HepG2 (cell line): Measurements from ENCODE around the gene SPTBN2. TPM values are rescaled to one million over a fixed set of nuclear protein-coding genes. Genes with fewer than 3 reads are reported as not detected.

Source experiments
- ASH2L ChIP-seq: fragments of 300-600, 200-600 bp; sonication (generic); IDR thresholded peaks from 2 replicates; pipeline ENCODE4 v1.7.0; 2017; ENCODE audit warnings: low read depth, mild to moderate bottlenecking, moderate library complexity, mixed read lengths, low read length; ENCODE audit not compliant: insufficient read length
- ATF6 ChIP-seq: sonication (generic); formaldehyde crosslinking; conservative IDR thresholded peaks from 2 replicates; pipeline ENCODE4 v1.4.0; 2020; ENCODE audit warnings: missing genetic modification reagents
- CCDC6 ChIP-seq: sonication (generic); formaldehyde crosslinking; IDR thresholded peaks from 2 replicates; pipeline ENCODE4 v1.8.1; 2022; ENCODE audit warnings: mild to moderate bottlenecking, missing genetic modification reagents, moderate library complexity
- CEBPG ChIP-seq: IDR thresholded peaks from 2 replicates; pipeline ENCODE4 v1.6.1; 2016
- ESRRA ChIP-seq: sonication (generic); formaldehyde crosslinking; IDR thresholded peaks from 2 replicates; pipeline ENCODE4 v1.5.1; 2020; ENCODE audit warnings: mild to moderate bottlenecking, low read depth, missing genetic modification reagents
- GPN1 ChIP-seq: sonication (generic); formaldehyde crosslinking; IDR thresholded peaks from 2 replicates; pipeline ENCODE4 v1.5.1; 2020; ENCODE audit warnings: missing genetic modification reagents, borderline replicate concordance
- HDAC1 ChIP-seq: sonication (generic); formaldehyde crosslinking; IDR thresholded peaks from 2 replicates; pipeline ENCODE4 v1.5.1; 2020; ENCODE audit warnings: mild to moderate bottlenecking, missing genetic modification reagents
- IRX3 ChIP-seq: sonication (generic); formaldehyde crosslinking; IDR thresholded peaks from 2 replicates; pipeline ENCODE4 v1.8.1; 2023; ENCODE audit warnings: mild to moderate bottlenecking, low read depth, missing genetic modification reagents, borderline replicate concordance
- MIXL1 ChIP-seq: IDR thresholded peaks from 2 replicates; pipeline ENCODE4 v1.6.1; 2016
- SIX4 ChIP-seq: sonication (generic); formaldehyde crosslinking; IDR thresholded peaks from 2 replicates; pipeline ENCODE4 v1.4.0; 2020; ENCODE audit warnings: missing genetic modification reagents
- SKI ChIP-seq: fragments of 450-650 bp; IDR thresholded peaks from one replicate; pipeline ENCODE4 v1.6.1; 2018; ENCODE audit warnings: mild to moderate bottlenecking; ENCODE audit not compliant: partially characterized antibody
- THAP8 ChIP-seq: sonication (generic); formaldehyde crosslinking; IDR thresholded peaks from 2 replicates; pipeline ENCODE4 v1.5.1; 2020; ENCODE audit warnings: missing genetic modification reagents, mild to moderate bottlenecking, borderline replicate concordance
- ZBTB46 ChIP-seq: sonication (generic); formaldehyde crosslinking; IDR thresholded peaks from 2 replicates; pipeline ENCODE4 v1.4.0; 2020; ENCODE audit warnings: mild to moderate bottlenecking, missing genetic modification reagents, borderline replicate concordance
- ZNF576 ChIP-seq: sonication (generic); formaldehyde crosslinking; IDR thresholded peaks from 2 replicates; pipeline ENCODE4 v1.4.0; 2020; ENCODE audit warnings: mild to moderate bottlenecking, missing genetic modification reagents
- ZNF589 ChIP-seq: sonication (generic); formaldehyde crosslinking; conservative IDR thresholded peaks from 2 replicates; pipeline ENCODE4 v1.8.0; 2022; ENCODE audit warnings: mild to moderate bottlenecking, moderate library complexity, missing genetic modification reagents
- ZNF607 ChIP-seq: sonication (generic); formaldehyde crosslinking; IDR thresholded peaks from 2 replicates; pipeline ENCODE4 v1.5.1; 2020; ENCODE audit warnings: missing genetic modification reagents, mild to moderate bottlenecking, borderline replicate concordance
- ZSCAN20 ChIP-seq: sonication (generic); formaldehyde crosslinking; IDR thresholded peaks from 2 replicates; pipeline ENCODE4 v1.4.0; 2020; ENCODE audit warnings: missing genetic modification reagents, mild to moderate bottlenecking, borderline replicate concordance
- ZZZ3 ChIP-seq: sonication (generic); formaldehyde crosslinking; IDR thresholded peaks from 2 replicates; pipeline ENCODE4 v1.4.0; 2020; ENCODE audit warnings: missing genetic modification reagents, mild to moderate bottlenecking, borderline replicate concordance
- polyA plus RNA-seq, 8 experiments: library from polyadenylated mRNA; depleted of rRNA in 3 of 8; stranded (reverse) in 7 of 8; unstranded in 1 of 8; fragments of >200 nt; fragmentation: Illumina TruSeq in 4 of 8; extraction: Trizol in 4 of 8; gene quantifications; 2 replicates each; pipeline versions ENCODE4 v1.2.1 to v1.2.3, GENCODE V29; 2011 to 2016; ENCODE audit warnings: low read depth in 4 of 8, missing spikeins in 1 of 8, mixed read lengths in 1 of 8; ENCODE audit not compliant: insufficient read depth in 1 of 8
- total RNA-seq, 5 experiments: library from RNA; depleted of rRNA; stranded (reverse); fragments of >200 nt; fragmentation: Illumina TruSeq; extraction: Trizol; gene quantifications; 2 replicates each; pipeline ENCODE4 v1.2.3, GENCODE V29; 2016; ENCODE audit warnings: low read depth in 1 of 5
- TF ChIP-seq, protein P1 (sequence below): sonication (generic); formaldehyde crosslinking; IDR thresholded peaks from 2 replicates; pipeline ENCODE4 v1.4.0; 2020; ENCODE audit warnings: mild to moderate bottlenecking, missing genetic modification reagents
- TF ChIP-seq, protein P2 (sequence below): sonication (generic); IDR thresholded peaks from 2 replicates; pipeline ENCODE4 v1.6.1; 2016; ENCODE audit warnings: low read depth, borderline replicate concordance
- TF ChIP-seq, protein P3 (sequence below): sonication (generic); formaldehyde crosslinking; IDR thresholded peaks from 2 replicates; pipeline ENCODE4 v1.5.0; 2020; ENCODE audit warnings: missing genetic modification reagents

SPTBN2 gene
- total and polyA plus RNA-seq, 2 of the 13 experiments (the other 11 are each of a cell fraction or from before 2014, with no cell fraction given) = 0.65 to 4.0 TPM

- TF ChIP-seq ZBTB46 (CRISPR knock-in tag) = no peak
- TF ChIP-seq CCDC6 (CRISPR knock-in tag) = no peak; the same call in 1 of the 2 replicates
- TF ChIP-seq ZNF607 (CRISPR knock-in tag) = peak; percentile 86
- peak; percentile 13 for TF ChIP-seq SKI
- no peak for TF ChIP-seq ESRRA (CRISPR knock-in tag)
- peak; percentile 90 for TF ChIP-seq ASH2L
- TF ChIP-seq, protein P1, sequence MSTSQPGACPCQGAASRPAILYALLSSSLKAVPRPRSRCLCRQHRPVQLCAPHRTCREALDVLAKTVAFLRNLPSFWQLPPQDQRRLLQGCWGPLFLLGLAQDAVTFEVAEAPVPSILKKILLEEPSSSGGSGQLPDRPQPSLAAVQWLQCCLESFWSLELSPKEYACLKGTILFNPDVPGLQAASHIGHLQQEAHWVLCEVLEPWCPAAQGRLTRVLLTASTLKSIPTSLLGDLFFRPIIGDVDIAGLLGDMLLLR (CRISPR knock-in tag) = peak; percentile 71; the same call in 1 of the 2 replicates
- TF ChIP-seq HDAC1 (CRISPR knock-in tag) = peak; percentile 73
- no peak for TF ChIP-seq SIX4
- no peak for TF ChIP-seq GPN1 (CRISPR knock-in tag)
- peak; percentile 75 for TF ChIP-seq CEBPG (CRISPR knock-in tag)
- TF ChIP-seq, protein P2, sequence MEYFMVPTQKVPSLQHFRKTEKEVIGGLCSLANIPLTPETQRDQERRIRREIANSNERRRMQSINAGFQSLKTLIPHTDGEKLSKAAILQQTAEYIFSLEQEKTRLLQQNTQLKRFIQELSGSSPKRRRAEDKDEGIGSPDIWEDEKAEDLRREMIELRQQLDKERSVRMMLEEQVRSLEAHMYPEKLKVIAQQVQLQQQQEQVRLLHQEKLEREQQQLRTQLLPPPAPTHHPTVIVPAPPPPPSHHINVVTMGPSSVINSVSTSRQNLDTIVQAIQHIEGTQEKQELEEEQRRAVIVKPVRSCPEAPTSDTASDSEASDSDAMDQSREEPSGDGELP = no peak
- TF ChIP-seq THAP8 = no peak; the same call in 1 of the 2 replicates
- no peak for TF ChIP-seq ZNF576 (CRISPR knock-in tag)
- TF ChIP-seq, protein P3, sequence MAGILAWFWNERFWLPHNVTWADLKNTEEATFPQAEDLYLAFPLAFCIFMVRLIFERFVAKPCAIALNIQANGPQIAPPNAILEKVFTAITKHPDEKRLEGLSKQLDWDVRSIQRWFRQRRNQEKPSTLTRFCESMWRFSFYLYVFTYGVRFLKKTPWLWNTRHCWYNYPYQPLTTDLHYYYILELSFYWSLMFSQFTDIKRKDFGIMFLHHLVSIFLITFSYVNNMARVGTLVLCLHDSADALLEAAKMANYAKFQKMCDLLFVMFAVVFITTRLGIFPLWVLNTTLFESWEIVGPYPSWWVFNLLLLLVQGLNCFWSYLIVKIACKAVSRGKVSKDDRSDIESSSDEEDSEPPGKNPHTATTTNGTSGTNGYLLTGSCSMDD (CRISPR knock-in tag) = no peak
- no peak; the same call in 1 of the 2 replicates for TF ChIP-seq MIXL1 (CRISPR knock-in tag)
- no peak for TF ChIP-seq ZSCAN20 (CRISPR knock-in tag)
- no peak; the same call in 1 of the 2 replicates for TF ChIP-seq IRX3 (CRISPR knock-in tag)
- TF ChIP-seq ATF6 (CRISPR knock-in tag) = peak; percentile 52; the same call in 1 of the 2 replicates
- TF ChIP-seq ZNF589 (CRISPR knock-in tag) = no peak
- TF ChIP-seq ZZZ3 (CRISPR knock-in tag) = no peak
Observed at GRCh38 chr11:66638177-66639065, 90.6 kb downstream of the SPTBN2 start, which contains the start of gene RBM4 (continued).
